ENCODE data around the gene TMEM150B. TPM values are rescaled to one million over a fixed set of nuclear protein-coding genes. Genes with fewer than 3 reads are reported as not detected.
A peak's percentile ranks its signal among the peaks of the same experiment; 100 is the strongest.

Gene TMEM150B
- total and polyA plus RNA-seq, 9 of the 15 experiments (the other 6 are each of a cell fraction or from before 2014, with no cell fraction given), result 0.47 to 1.3 (median 0.74) TPM; not detected in 2

- FAIRE-seq (no peak), ATAC-seq (no peak), DNase-seq (ENCODE audit: extremely low read depth in 1 of 4, low spot score in 3 of 4) (no peak)
- Histone ChIP-seq H3K4me1 (replicated peaks in 1 of 2; ENCODE audit: control insufficient read depth in 2 of 2, insufficient read depth in 2 of 2, low read length in 2 of 2) (peaks cover 10 to 29% of the 10 kb centered on the region in 2 experiments; a peak in 4 of 5 replicates), H2AFZ (ENCODE audit: low read depth, low read length) (no peak overlapping the region), H3K4me3 (no peak overlapping the region), H3K27ac (ENCODE audit: extremely low read depth, low read depth, low read length) (no peak overlapping the region), H3K27me3 (ENCODE audit: control insufficient read depth in 2 of 2, insufficient read depth in 2 of 2, low read length in 2 of 2) (no peaks in the 10 kb centered on the region), H3K4me2 (ENCODE audit: insufficient read depth, low read length) (no peak overlapping the region), H4K20me1 (replicated peaks; ENCODE audit: control insufficient read depth, insufficient read depth, low read length) (no peaks in the 10 kb centered on the region), H3K9me3 (replicated peaks; ENCODE audit: control insufficient read depth, insufficient read depth, low read depth, low read length) (peaks cover 3% of the 10 kb centered on the region; the same call in 1 of the 2 replicates), H3K79me2 (ENCODE audit: control insufficient read depth, insufficient read depth, low read length) (0 out of 3 replicates have a peak, but pooled peaks cover 4% of the 10 kb centered on the region), H3K9me1 (ENCODE audit: control insufficient read depth, insufficient read depth, low read length) (no peaks in the 10 kb centered on the region), H3K9ac (ENCODE audit: insufficient read depth in 1 of 2, low read depth in 2 of 2, low read length in 2 of 2) (no peak overlapping the region), H3K36me3 (ENCODE audit: control insufficient read depth, insufficient read depth, low read length) (peaks cover 16% of the 10 kb centered on the region; the same call in 2 of the 3 replicates)
- intact Hi-C loops (cut with micrococcal nuclease) (no loop called here), in situ Hi-C loops (cut with MboI) (no loop called here)
- ChIA-PET POLR2A (no interaction called here), CTCF (ENCODE audit: low intra/inter-chr PET ratio) (no interaction called here)
- BruUV-seq (replicated peaks), result no TSS peak
- WGBS (ENCODE audit: insufficient coverage, low coverage, missing lambda C conversion rate), result 90% methylated on average over 4 of the region's 4 CpGs
- peak; percentile 71 for TF ChIP-seq ZNF146 (CRISPR knock-in tag; IDR thresholded peaks at IDR 0.05; ENCODE audit: unreplicated experiment)
- TF ChIP-seq RBM25 (IDR thresholded peaks at IDR 0.05; ENCODE audit: low read depth, low read length, severe bottlenecking), result peak; percentile 57
- TF ChIP-seq CHD1 (IDR thresholded peaks at IDR 0.05; ENCODE audit: low read length), result no peak
- TF ChIP-seq CBX3 (IDR thresholded peaks at IDR 0.05; ENCODE audit: borderline replicate concordance in 1 of 2, low read length in 2 of 2), result 0 out of 3 replicates have a peak, but pooled peaks of 1 of the 2 experiments have one; percentile 30
- no peak for TF ChIP-seq MAFF (IDR thresholded peaks at IDR 0.05; ENCODE audit: low read length)
These were observed 58.3 kb downstream of the TMEM150B start for GRCh38 chr19:55266840-55267239.

GRCh38 chr19:55266404-55266803 lies 58.7 kb downstream of the TMEM150B start:
- H3K79me2 ChIP-seq (ENCODE audit: control insufficient read depth, insufficient read depth, low read length), result 0 out of 3 replicates have a peak, but pooled peaks cover 4% of the 10 kb centered on the region
- H4K20me1 ChIP-seq (replicated peaks; ENCODE audit: control insufficient read depth, insufficient read depth, low read length), result no peaks in the 10 kb centered on the region
- no peak overlapping the region for H3K9ac ChIP-seq (ENCODE audit: insufficient read depth in 1 of 2, low read depth in 2 of 2, low read length in 2 of 2)
- no peak for DNase-seq (ENCODE audit: extremely low read depth in 1 of 4, low spot score in 3 of 4)
- H3K4me1 ChIP-seq (replicated peaks in 1 of 2; ENCODE audit: control insufficient read depth in 2 of 2, insufficient read depth in 2 of 2, low read length in 2 of 2), result peaks cover 10 to 32% of the 10 kb centered on the region in 2 experiments; a peak in 4 of 5 replicates
- peaks cover 3% of the 10 kb centered on the region; the same call in 1 of the 2 replicates for H3K9me3 ChIP-seq (replicated peaks; ENCODE audit: control insufficient read depth, insufficient read depth, low read depth, low read length)
- ATAC-seq, result no peak
- intact Hi-C loops (cut with micrococcal nuclease) (no loop called here), in situ Hi-C loops (cut with MboI) (no loop called here)
- no peaks in the 10 kb centered on the region for H3K27me3 ChIP-seq (ENCODE audit: control insufficient read depth in 2 of 2, insufficient read depth in 2 of 2, low read length in 2 of 2)
- ChIA-PET CTCF (ENCODE audit: low intra/inter-chr PET ratio) (no interaction called here), POLR2A (no interaction called here)
- no peak overlapping the region for H2AFZ ChIP-seq (ENCODE audit: low read depth, low read length)
- FAIRE-seq, result peak; percentile 75
- H3K9me1 ChIP-seq (ENCODE audit: control insufficient read depth, insufficient read depth, low read length), result no peaks in the 10 kb centered on the region
- no peak overlapping the region for H3K4me3 ChIP-seq
- peaks cover 15% of the 10 kb centered on the region; the same call in 2 of the 3 replicates for H3K36me3 ChIP-seq (ENCODE audit: control insufficient read depth, insufficient read depth, low read length)
- BruUV-seq (replicated peaks), result no TSS peak
- WGBS (ENCODE audit: insufficient coverage, low coverage, missing lambda C conversion rate), result 100% methylated on average over 3 of the region's 3 CpGs
- no peak overlapping the region for H3K27ac ChIP-seq (ENCODE audit: extremely low read depth, low read depth, low read length)
- H3K4me2 ChIP-seq (ENCODE audit: insufficient read depth, low read length), result no peak overlapping the region
- TF ChIP-seq ZBTB17 (CRISPR knock-in tag; IDR thresholded peaks at IDR 0.05), result no peak
- TF ChIP-seq AFF4 (CRISPR knock-in tag; IDR thresholded peaks at IDR 0.05), result no peak
- TF ChIP-seq ILF3 (IDR thresholded peaks at IDR 0.05; ENCODE audit: borderline replicate concordance), result no peak
- TF ChIP-seq STAT6 (CRISPR knock-in tag; IDR thresholded peaks at IDR 0.05), result no peak

Measured in K562 (cell line).